Thyroid gland (tissue), 4 donors: ENCODE data around the gene CLP1.

Experiments used
- POLR2A ChIP-seq, 2 donors: fragments of 450-650 bp; IDR thresholded peaks; one replicate each; pipeline ENCODE4 v1.6.1; 2017; ENCODE audit warnings: antibody characterized with exemption in 2 of 2, mild to moderate bottlenecking in 2 of 2, moderate library complexity in 1 of 2
- TF ChIP-seq, protein P1 (sequence below), 6 experiments: fragments of 200-600 bp in 3 of 6; fragments of 450-650 bp in 3 of 6; sonication (generic) in 3 of 6; IDR thresholded peaks; one replicate each; pipeline ENCODE4 v1.5.1; 2016 to 2019; ENCODE audit warnings: antibody characterized with exemption in 6 of 6, mild to moderate bottlenecking in 2 of 6, inconsistent platforms in 1 of 6, moderate library complexity in 1 of 6

DNA sequence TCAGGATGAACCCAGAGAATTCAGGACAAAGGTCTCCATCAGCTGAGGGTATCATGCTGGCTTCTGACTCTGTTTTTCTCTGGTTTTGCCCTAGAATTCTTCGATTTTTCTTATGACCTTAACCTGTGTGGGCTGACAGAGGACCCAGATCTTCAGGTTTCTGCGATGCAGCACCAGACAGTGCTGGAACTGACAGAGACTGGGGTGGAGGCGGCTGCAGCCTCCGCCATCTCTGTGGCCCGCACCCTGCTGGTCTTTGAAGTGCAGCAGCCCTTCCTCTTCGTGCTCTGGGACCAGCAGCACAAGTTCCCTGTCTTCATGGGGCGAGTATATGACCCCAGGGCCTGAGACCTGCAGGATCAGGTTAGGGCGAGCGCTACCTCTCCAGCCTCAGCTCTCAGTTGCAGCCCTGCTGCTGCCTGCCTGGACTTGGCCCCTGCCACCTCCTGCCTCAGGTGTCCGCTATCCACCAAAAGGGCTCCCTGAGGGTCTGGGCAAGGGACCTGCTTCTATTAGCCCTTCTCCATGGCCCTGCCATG lies 43.3 kb upstream of the CLP1 start:
- TF ChIP-seq, protein P1, sequence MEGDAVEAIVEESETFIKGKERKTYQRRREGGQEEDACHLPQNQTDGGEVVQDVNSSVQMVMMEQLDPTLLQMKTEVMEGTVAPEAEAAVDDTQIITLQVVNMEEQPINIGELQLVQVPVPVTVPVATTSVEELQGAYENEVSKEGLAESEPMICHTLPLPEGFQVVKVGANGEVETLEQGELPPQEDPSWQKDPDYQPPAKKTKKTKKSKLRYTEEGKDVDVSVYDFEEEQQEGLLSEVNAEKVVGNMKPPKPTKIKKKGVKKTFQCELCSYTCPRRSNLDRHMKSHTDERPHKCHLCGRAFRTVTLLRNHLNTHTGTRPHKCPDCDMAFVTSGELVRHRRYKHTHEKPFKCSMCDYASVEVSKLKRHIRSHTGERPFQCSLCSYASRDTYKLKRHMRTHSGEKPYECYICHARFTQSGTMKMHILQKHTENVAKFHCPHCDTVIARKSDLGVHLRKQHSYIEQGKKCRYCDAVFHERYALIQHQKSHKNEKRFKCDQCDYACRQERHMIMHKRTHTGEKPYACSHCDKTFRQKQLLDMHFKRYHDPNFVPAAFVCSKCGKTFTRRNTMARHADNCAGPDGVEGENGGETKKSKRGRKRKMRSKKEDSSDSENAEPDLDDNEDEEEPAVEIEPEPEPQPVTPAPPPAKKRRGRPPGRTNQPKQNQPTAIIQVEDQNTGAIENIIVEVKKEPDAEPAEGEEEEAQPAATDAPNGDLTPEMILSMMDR (IDR thresholded peaks at IDR 0.05): no peak
- no peak for TF ChIP-seq POLR2A (IDR thresholded peaks at IDR 0.05)
